Adrenal gland (tissue), 5 donors: ENCODE measurements around the gene FNDC11.

Experiments used
- CTCF ChIP-seq, 6 experiments: fragments of 450-650 bp in 4 of 6; fragments of 200-600 bp in 2 of 6; sonication (generic) in 1 of 6; IDR thresholded peaks; 1 replicate in 5 of 6; 2 replicates in 1 of 6; pipeline versions ENCODE4 v1.5.1 to v1.8.0; 2016 to 2021; ENCODE audit warnings: antibody characterized with exemption in 6 of 6, mild to moderate bottlenecking in 2 of 6, moderate library complexity in 1 of 6
- POLR2A ChIP-seq, 2 donors: fragments of 450-650 bp; IDR thresholded peaks; one replicate each; pipeline ENCODE4 v1.6.1; 2017; ENCODE audit warnings: antibody characterized with exemption in 2 of 2, mild to moderate bottlenecking in 2 of 2, moderate library complexity in 1 of 2
- donor health status: DM: no; HTN: no; CAD: no.

DNA sequence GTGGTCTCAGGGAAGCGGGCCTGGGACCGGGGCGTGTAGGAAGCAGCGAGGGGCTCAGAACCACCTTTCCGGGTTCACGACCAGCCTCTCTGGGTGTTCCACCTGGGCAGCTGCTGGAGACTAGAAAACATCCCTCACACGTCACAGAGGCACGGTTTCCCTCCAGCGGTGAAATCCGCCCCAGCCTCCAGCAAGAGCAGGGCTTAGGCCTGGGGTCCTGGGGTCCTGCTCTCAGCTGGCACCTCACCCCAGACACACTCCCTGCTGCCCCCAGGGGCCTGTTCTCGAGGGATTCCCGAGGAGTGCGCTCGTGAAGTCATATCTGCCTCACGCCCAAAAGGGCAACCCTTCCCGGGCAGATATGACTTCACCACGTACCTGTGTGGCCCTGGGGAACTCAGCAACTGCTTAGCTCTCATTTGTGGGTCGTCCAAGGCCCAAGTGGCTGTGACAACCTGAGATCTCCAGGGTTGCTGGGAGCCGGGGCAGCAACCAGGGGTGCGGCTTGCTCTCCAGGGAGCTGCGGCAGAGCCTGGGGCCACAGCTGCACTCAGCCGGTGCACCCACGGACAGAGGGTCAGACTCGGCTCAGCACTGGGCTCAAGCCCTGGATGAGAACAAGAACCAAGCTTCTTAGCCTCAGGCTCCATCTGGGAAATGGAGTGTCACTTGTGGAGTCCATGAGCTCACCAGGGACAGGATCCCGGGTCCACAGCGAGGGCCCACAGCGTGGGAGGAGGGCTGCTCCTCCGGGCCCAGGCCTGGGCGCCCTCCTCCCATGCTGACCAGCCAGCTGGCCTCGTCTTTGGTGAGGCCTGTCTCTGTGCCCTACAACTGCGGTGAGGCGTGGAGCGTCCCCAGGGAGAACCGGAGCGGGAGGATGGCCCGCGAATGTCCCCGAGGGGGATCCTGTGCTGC is 661 bp downstream of the FNDC11 start:
- TF ChIP-seq CTCF (IDR thresholded peaks at IDR 0.05), result no peak
- TF ChIP-seq POLR2A (IDR thresholded peaks at IDR 0.05), result no peak
